Measurements from ENCODE around the gene MBNL3. TPM values are rescaled to one million over a fixed set of nuclear protein-coding genes. Genes with fewer than 3 reads are reported as not detected.

MBNL3 gene
- 15.7 TPM for polyA plus RNA-seq (2012; ENCODE audit: insufficient read depth, insufficient read length, low read depth)

DNA sequence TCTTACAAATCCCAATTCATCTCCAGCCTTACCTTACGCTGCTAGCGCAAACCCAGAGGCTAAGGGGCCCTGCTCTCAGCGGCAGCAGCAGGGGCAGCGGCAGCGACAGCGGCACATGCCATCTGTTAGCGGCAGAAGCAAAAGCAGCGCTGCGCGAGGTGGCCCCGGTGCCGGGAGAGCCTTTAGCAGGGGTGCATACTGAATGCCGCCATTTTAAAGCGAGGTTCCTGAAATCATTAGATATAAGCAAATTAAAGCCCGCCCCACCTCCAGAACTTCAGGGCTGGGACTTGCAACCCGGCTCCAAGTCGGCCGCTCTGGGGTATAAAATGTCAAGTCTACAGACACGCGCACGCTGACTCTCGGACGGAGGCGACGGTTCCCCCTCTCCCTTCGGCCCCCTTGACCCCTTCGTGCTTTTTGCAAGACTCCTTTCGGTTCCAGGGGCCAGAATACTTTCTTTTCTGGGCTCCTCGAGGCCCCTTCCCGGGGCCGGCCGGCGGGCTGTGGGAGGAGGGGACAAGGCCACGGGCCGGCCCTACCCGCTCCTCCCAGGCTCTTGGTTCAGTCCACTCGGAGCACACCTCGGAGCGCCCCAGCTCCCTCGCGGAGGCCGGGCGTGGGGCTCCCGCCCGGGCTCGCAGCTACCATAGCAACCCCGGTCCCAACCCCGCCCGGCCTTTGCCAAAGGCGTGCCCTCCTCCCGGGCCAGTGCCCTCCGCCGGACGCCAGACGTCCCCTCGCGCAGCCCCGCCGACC lies at the start of gene MBNL3:
TSS of gene MBNL3 (minus strand) at position 220 of the 759 bp plus-strand sequence. CDS start 49,427 bp downstream, outside the sequence.
- Histone ChIP-seq H3K27me3 (peaks cover 36% of the 10 kb centered on the region), H3K4me3 (ENCODE audit: low read depth, low read length) (peak within 1 kb of the TSS; percentile 55), H3K9me3 (no peaks in the 10 kb centered on the region), H3K4me1 (no peaks in the 10 kb centered on the region), H3K36me3 (no peaks in the 10 kb centered on the region)
- TF ChIP-seq CTCF (IDR thresholded peaks at IDR 0.05; ENCODE audit: low read depth, low read length) = no peak
- peak; percentile 63 for DNase-seq

DNA sequence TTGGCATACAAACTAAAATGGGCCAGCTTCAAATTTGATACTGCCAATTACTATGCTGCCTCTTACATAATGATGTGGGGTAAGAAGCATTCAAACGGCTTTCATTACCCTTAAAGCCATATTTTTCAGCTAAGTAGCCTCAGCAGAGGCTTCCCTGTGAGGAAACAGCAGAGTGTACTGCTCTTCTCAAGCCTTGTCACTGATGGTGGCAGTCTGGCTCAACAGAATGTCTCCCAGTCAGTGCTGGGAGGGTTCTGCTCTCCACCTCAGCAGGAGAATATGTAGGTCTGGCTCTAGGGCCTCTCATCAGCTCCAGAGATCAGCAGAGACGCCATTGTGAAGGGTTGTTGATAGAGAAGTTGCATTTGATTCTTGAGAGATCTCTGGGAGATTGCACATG lies 44.6 kb upstream of the MBNL3 start:
- no peaks in the 10 kb centered on the region for H3K9me3 ChIP-seq
- no peaks in the 10 kb centered on the region for H3K4me1 ChIP-seq
- H3K36me3 ChIP-seq = no peaks in the 10 kb centered on the region
- TF ChIP-seq CTCF (IDR thresholded peaks at IDR 0.05; ENCODE audit: low read depth, low read length) = no peak
- H3K4me3 ChIP-seq (ENCODE audit: low read depth, low read length) = no peak overlapping the region
- no peak for DNase-seq
- no peaks in the 10 kb centered on the region for H3K27me3 ChIP-seq

GRCh38 chrX:132532913-132533312 lies 44.1 kb upstream of the MBNL3 start:
- H3K4me1 ChIP-seq = no peaks in the 10 kb centered on the region
- TF ChIP-seq CTCF (IDR thresholded peaks at IDR 0.05; ENCODE audit: low read depth, low read length) = no peak
- no peak overlapping the region for H3K4me3 ChIP-seq (ENCODE audit: low read depth, low read length)
- DNase-seq = no peak
- H3K9me3 ChIP-seq = no peaks in the 10 kb centered on the region
- H3K27me3 ChIP-seq = no peaks in the 10 kb centered on the region
- no peaks in the 10 kb centered on the region for H3K36me3 ChIP-seq

DNA sequence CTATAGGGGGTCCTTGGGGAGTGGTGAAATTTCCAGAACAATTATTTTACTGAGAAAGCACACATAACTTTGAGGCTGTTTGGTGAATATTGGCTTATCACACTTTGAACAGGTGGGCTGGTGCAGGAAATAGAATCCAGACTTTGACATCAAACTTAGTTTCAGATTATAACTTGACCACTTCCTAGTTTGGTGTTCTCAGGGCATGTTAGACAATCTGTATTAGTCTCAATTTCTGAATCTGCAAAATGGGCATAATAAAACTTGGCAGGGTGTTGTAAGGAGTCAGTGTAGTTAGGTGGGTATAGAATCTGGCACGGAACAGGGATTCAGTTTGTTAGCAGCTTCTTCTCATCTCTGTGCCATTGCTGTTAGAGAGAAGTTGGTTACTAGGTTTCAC lies 43.3 kb upstream of the MBNL3 start:
- H3K27me3 ChIP-seq = no peaks in the 10 kb centered on the region
- no peaks in the 10 kb centered on the region for H3K4me1 ChIP-seq
- H3K9me3 ChIP-seq = no peaks in the 10 kb centered on the region
- H3K36me3 ChIP-seq = no peaks in the 10 kb centered on the region
- no peak for DNase-seq
- no peak for TF ChIP-seq CTCF (IDR thresholded peaks at IDR 0.05; ENCODE audit: low read depth, low read length)
- no peak overlapping the region for H3K4me3 ChIP-seq (ENCODE audit: low read depth, low read length)

- TF ChIP-seq CTCF (IDR thresholded peaks at IDR 0.05; ENCODE audit: low read depth, low read length) = no peak
- no peak for DNase-seq
- H3K4me1 ChIP-seq = no peaks in the 10 kb centered on the region
- no peaks in the 10 kb centered on the region for H3K9me3 ChIP-seq
- H3K4me3 ChIP-seq (ENCODE audit: low read depth, low read length) = no peak overlapping the region
- no peaks in the 10 kb centered on the region for H3K27me3 ChIP-seq
- H3K36me3 ChIP-seq = no peaks in the 10 kb centered on the region
These were observed 32.0 kb upstream of the MBNL3 start for GRCh38 chrX:132520792-132521191.

DNA sequence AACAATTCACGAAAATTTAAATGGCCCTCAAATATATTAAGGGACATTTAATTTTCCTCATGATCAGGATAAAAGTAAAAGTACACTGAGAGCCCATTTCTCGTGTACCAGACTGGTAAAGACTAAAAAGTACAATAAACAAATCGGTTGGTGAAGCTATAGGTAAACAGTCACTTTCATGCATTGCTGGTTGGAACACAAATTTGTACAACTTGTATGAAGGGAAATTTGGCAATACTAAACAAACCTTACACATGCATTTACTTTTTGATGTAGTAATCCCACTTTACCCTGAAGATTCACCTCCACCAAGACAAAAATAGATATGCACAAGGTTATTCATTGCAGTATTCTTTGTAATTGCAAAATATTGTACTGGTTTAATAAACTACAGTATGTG lies 31.4 kb upstream of the MBNL3 start:
- no peaks in the 10 kb centered on the region for H3K4me1 ChIP-seq
- no peaks in the 10 kb centered on the region for H3K27me3 ChIP-seq
- no peak for DNase-seq
- TF ChIP-seq CTCF (IDR thresholded peaks at IDR 0.05; ENCODE audit: low read depth, low read length) = no peak
- H3K36me3 ChIP-seq = no peaks in the 10 kb centered on the region
- no peaks in the 10 kb centered on the region for H3K9me3 ChIP-seq
- H3K4me3 ChIP-seq (ENCODE audit: low read depth, low read length) = no peak overlapping the region
